ENCODE data around the gene MAD1L1.

The MAD1L1 gene

GRCh38 chr7:1912593-1913465 lies 319.9 kb downstream of the MAD1L1 start:
- DNase-seq (ENCODE audit: low spot score), result no peak

GRCh38 chr7:1911571-1911970 lies 321.2 kb downstream of the MAD1L1 start:
- no peak for DNase-seq (ENCODE audit: low spot score)

GRCh38 chr7:1910827-1911226 lies 321.9 kb downstream of the MAD1L1 start:
- no peak for DNase-seq (ENCODE audit: low spot score)

- no peak for DNase-seq (ENCODE audit: low spot score)
These were observed 322.6 kb downstream of the MAD1L1 start for GRCh38 chr7:1910081-1910685.

- DNase-seq (ENCODE audit: low spot score), result no peak
These were observed 323.3 kb downstream of the MAD1L1 start for GRCh38 chr7:1909476-1909875.

- DNase-seq (ENCODE audit: low spot score), result no peak
These were observed 323.8 kb downstream of the MAD1L1 start for GRCh38 chr7:1908823-1909420.

- no peak for DNase-seq (ENCODE audit: low spot score)
These were observed 324.9 kb downstream of the MAD1L1 start for GRCh38 chr7:1907751-1908365.

GRCh38 chr7:1906988-1907745 lies 325.6 kb downstream of the MAD1L1 start:
- DNase-seq (ENCODE audit: low spot score), result no peak

GRCh38 chr7:1906087-1906830 lies 326.5 kb downstream of the MAD1L1 start:
- DNase-seq (ENCODE audit: low spot score), result no peak

- no peak for DNase-seq (ENCODE audit: low spot score)
These were observed 330.4 kb downstream of the MAD1L1 start for GRCh38 chr7:1902231-1902855.

GRCh38 chr7:1901431-1902210 lies 331.1 kb downstream of the MAD1L1 start:
- no peak for DNase-seq (ENCODE audit: low spot score)

- DNase-seq (ENCODE audit: low spot score), result no peak
These were observed 331.9 kb downstream of the MAD1L1 start for GRCh38 chr7:1900847-1901246.

GRCh38 chr7:1899951-1900762 lies 332.6 kb downstream of the MAD1L1 start:
- no peak for DNase-seq (ENCODE audit: low spot score)

GRCh38 chr7:1899196-1899595 lies 333.5 kb downstream of the MAD1L1 start:
- DNase-seq (ENCODE audit: low spot score), result peak; percentile 69

- no peak for DNase-seq (ENCODE audit: low spot score)
These were observed 334.0 kb downstream of the MAD1L1 start for GRCh38 chr7:1898628-1899185.

GRCh38 chr7:1897861-1898627 lies 334.7 kb downstream of the MAD1L1 start:
- no peak for DNase-seq (ENCODE audit: low spot score)

- DNase-seq (ENCODE audit: low spot score), result no peak
These were observed 335.5 kb downstream of the MAD1L1 start for GRCh38 chr7:1897076-1897860.
